Measurements from ENCODE around the gene CYP2J2.
"Not testable (repeated sequence)": the region's sequence is repeated elsewhere in the genome, so short reads cannot be mapped to it uniquely, and the experiment has no call there.

Gene CYP2J2

GRCh38 chr1:59878370-59878769 is 48.2 kb downstream of the CYP2J2 start:
- no peak for FAIRE-seq
- no peak for DNase-seq (ENCODE audit: insufficient read length, low spot score)

- no peak for FAIRE-seq
- no peak for DNase-seq (ENCODE audit: insufficient read length, low spot score)
Observed at GRCh38 chr1:59877108-59877682, 49.4 kb downstream of the CYP2J2 start.

DNA sequence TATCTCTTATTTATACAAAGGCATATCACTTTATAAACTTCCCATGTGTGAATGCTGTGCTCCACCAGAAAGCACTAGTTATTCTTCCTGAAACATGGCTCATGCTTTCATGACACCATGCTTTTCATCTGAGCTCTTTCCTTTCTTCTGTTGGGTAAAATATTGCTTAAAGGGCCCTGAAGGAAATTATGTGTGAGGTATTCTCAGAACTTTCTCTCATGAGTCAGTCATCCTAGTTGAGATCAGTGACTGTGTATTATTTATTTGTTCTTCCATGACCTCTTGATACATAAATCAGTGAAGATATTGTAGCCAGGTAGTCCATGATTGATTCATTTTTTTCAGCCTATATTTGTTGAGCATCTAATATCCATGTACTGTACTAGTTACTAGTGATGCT is 54.8 kb downstream of the CYP2J2 start:
- DNase-seq (ENCODE audit: insufficient read length, low spot score) (no peak), FAIRE-seq (no peak)

- FAIRE-seq (peak; percentile 63), DNase-seq (ENCODE audit: insufficient read length, low spot score) (no peak)
Observed at GRCh38 chr1:59866462-59866861, 60.1 kb downstream of the CYP2J2 start.

- DNase-seq (ENCODE audit: insufficient read length, low spot score): no peak
- no peak for FAIRE-seq
Observed at GRCh38 chr1:59857679-59858354, 68.8 kb downstream of the CYP2J2 start.

DNA sequence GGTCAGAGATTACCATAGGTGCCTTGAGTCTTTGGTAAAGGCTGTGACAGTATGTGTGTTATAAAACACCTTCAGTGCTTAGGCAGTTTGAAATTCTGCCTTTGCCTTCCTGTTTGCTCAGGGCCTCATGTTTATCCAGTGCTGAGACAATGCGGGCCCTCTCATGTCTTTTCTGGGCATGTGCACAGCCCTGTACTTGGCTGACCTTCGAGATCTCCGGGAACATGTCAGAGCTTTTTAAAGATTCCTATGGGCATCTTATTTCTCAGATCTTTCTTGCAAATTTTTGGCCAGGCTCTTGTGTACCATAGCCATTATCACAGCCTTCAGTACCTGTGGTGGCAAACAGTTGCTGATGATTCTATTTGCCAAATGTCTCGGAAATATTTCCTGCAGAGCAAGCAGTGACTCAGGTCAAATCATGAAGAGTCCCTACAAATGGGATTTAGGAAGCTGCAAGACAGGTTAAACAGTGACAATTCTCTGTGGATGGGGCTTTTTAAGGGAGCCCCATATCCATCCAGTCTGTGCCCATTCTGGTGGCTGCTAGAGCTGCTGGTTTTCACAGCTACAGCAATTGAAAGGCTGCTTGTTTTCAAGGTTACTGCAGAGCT is 69.7 kb downstream of the CYP2J2 start:
- DNase-seq (ENCODE audit: insufficient read length, low spot score) (no peak), FAIRE-seq (no peak)

GRCh38 chr1:59855297-59855696 is 71.3 kb downstream of the CYP2J2 start:
- FAIRE-seq; DNase-seq (ENCODE audit: insufficient read length, low spot score): not testable (repeated sequence)

- DNase-seq (ENCODE audit: insufficient read length, low spot score) (no peak), FAIRE-seq (no peak)
Observed at GRCh38 chr1:59852117-59852516, 74.5 kb downstream of the CYP2J2 start.

DNA sequence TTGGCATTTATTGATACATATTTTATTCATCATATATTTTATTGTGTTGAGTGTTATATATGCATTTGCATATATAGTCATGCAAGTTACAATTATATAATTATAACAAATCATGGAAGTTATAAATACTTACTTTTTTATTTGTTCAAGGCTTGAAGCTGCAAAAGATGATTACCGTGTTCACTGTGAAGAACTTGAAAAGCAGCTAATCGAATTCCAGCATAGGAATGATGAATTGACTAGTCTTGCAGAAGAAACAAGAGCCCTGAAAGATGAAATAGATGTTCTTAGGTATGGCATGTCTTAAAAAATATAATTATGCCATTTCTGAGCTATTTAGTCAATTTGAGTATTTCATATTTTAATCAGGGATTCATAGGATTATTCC is 79.7 kb downstream of the CYP2J2 start:
- DNase-seq (ENCODE audit: insufficient read length, low spot score) (no peak), FAIRE-seq (no peak)

DNA sequence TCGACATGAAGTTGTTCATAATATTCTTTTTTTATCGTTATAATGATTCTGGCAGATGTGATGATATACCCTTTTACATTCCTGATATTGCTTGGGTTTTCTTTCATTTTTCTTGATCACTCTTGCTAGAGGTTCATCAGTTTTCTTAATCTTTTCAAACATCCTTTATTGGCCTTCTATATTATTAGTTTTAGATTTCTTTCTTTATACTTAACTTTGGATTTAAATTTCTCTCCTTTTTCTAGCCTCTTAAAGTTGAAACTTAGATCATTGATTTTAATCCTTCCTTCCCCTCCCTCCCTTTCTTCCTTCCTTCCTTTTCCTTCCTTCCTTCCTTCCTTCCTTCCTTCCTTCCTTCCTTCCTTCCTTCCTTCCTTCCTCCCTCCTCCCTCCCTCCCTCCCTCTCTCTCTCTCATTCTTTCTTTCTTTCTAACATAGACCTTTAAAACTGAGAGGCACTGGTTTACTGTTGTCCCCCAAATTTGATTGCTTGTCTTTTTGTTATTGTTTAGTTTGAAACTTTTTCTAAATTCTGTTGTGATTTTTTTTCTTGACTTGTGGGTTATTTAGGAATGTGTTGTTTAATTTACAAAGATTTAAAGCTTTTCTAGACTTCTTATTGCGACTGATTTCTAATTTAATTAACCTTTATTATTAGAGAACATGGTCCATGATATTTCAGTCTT is 80.2 kb downstream of the CYP2J2 start:
- FAIRE-seq (no peak), DNase-seq (ENCODE audit: insufficient read length, low spot score) (no peak)

- DNase-seq (ENCODE audit: insufficient read length, low spot score): no peak
- FAIRE-seq: peak; percentile 40
Observed at GRCh38 chr1:59845091-59845490, 81.5 kb downstream of the CYP2J2 start.
